NK-92 (cell line): Measurements from ENCODE around the gene KCTD17.
"Not testable (repeated sequence)": the region's sequence is repeated elsewhere in the genome, so short reads cannot be mapped to it uniquely, and the experiment has no call there.

Source experiments
- DNase-seq: peaks from one replicate; lab custom pipeline; 2025; ENCODE audit not compliant: unreplicated experiment; lab: John Stamatoyannopoulos, UW

Gene KCTD17

GRCh38 chr22:37059876-37060449 is 8.4 kb downstream of the KCTD17 start:
- DNase-seq, result no peak

DNA sequence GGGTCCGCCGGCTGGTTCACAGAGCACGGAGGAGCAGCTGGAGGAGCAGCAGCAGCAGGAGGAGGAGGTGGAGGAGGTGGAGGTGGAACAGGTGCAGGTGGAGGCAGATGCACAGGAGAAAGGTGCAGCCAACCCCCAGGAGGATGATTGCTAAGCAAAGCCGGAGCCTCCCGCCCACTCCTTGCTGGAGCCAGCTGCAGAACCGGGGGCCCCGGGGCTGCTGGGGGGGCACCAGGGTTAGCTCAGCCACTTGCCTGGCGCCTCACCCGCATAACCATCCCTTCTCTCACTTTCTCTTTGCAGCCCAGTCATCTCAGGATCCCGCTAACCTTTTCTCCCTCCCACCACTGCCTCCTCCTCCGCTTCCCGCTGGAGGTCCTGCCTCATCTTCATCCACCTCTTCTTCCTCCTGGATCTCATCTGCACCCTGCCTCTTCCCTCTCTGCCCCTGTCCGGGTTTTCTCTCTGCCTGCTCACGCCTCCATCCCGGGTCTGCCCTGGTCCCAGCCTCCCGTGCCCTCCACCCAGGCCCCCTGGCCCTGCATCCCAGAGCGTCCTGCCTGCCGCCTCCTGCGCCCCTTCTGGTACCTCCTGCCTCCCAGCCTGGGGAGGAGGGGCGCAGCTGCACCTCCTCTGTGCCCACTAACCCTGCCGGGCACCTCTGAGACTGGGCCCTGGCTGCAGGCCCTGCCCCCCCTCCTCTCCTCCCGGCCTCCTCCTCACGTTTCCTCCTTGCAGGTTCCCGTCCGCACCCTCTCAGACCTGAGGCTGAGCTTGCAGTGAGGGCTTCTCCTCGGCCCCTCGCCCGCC is 9.5 kb downstream of the KCTD17 start:
- no peak for DNase-seq

DNA sequence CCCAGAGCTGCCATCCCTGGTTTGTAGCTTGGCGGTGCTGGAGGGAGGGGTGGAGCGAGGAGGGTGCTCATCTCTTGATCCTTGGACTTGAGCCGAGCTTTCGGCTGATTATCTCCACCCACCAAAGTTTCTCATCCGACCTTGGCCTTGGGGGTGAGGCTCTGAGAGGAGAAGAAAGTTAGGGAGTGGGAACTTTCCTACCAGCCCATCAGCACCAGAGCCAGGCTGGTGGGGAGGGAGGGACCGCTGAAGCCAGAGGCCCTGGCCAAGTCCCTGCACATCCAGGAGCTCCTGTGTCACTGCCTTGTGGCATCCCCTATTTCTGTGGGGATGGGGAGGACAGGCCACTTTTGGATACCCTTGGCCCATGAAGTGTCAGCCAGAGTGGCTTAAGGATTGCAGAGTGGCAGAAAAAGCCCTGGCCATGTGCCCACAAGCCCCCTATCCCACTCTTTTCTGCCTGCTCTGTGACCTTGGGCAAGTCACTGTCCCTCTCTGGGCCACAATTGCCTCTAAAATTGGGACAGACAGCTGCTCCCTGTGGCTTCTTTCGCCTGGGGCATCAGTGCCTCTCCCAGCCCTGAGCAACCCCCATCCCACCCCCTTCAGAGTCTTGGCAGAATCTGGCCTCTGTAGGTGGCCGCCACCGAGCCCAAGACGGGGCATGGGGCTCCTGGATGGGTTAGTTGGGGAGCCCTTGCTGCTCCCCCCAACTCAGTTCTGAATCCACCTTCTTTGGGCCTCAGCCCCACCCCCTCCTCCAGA is 10.3 kb downstream of the KCTD17 start:
- no peak for DNase-seq

DNA sequence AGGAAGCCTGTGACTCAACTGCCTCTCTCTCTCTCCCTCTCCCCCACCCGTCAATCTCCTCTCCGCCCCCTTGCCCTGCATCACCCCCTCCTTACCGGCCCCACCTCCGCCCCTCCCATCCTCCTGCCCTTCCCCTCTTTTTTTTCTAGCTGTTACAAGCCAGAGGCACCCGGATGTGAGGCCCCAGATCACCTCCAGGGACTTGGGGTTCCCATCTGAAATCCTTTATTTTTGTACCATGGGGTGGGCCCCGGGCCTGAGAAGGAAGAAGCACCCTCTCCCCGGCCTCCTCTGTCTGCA is 10.8 kb downstream of the KCTD17 start:
- DNase-seq, result no peak

- no peak for DNase-seq
These were observed 11.3 kb downstream of the KCTD17 start for GRCh38 chr22:37062702-37063381.

- DNase-seq, result no peak
These were observed 12.2 kb downstream of the KCTD17 start for GRCh38 chr22:37063431-37064420.

DNA sequence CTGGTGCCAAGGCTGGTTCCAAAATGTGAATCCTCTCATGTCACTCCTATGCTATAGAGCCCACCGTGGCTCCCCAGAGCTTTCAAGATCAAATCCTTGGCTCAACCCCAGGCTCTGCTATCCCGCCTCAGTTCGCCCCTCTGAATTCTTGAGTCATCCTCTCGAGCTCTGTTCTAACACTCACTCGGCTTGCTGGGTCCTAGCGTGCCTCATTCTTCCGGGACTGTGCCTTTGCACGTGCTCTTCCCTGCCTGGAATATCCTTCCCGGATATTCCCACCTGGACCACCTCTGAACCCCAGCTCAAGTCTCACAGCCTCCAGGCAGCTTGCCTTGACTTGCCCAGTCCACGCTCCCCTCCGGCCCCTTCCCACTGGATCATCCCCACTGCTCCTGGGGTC is 13.0 kb downstream of the KCTD17 start:
- DNase-seq, result no peak

GRCh38 chr22:37065180-37065579 is 13.6 kb downstream of the KCTD17 start:
- DNase-seq, result no peak

DNA sequence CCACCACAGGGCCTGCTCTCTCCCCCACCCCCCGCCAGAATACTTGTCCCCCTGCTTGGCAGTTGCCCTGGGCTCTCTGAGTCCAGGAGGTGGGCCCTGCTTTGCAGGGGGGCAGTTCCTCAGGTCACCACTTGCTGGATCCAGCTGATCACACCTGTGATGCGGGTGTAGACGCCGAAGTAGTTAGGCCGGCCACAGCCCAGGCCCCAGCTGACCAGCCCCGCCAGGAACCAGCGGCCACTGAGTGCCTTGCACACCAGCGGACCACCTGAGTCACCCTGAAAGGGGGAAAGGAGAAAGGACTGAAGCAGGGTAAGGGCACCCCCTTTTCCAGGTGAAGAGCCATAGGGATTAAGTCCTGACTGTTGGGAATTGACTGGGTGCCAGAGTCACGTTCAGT is 14.4 kb downstream of the KCTD17 start:
- no peak for DNase-seq

- DNase-seq, result no peak
These were observed 15.9 kb downstream of the KCTD17 start for GRCh38 chr22:37067428-37067827.

DNA sequence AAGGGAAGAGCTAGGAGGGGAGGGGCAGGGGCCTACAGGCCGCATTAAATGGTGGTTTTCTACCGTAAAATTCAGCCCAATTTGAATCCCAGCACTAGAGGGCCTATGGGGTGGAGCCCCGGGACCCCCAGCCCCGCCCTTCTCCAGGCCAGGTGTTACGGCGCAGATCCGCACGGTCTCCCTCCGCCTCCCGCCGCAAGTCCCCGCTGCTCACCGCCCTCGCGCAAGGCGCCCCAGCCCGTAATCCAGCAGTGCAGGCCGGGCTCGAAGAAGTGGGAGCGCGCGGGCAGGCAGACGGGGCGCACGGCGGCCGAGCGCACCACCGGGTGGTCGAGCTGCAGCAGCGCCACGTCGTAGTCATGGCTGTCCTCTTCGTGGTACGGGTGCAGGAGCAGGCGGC is 17.3 kb downstream of the KCTD17 start:
- DNase-seq, result no peak

DNA sequence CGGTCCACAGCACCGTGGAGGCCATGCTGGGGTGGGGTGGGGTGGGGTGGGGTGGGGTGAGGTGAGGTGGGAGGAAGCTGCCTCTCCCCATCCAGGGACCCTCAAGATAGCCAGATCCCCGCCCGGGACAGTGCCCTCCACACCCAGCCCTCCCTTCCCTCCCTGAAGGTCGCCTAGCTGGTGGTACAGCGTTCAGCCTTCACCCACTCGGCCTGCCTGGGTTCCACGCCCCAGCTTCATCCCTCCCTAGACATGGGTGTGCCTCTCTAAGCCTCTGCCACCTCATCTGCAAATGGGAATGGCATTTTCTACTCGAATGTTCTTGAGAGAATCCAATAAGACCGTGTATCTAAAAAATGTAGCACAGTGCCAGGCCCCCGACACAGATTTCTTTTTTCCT is 17.8 kb downstream of the KCTD17 start:
- DNase-seq, result no peak

GRCh38 chr22:37069719-37070118 is 18.2 kb downstream of the KCTD17 start:
- no peak for DNase-seq

DNA sequence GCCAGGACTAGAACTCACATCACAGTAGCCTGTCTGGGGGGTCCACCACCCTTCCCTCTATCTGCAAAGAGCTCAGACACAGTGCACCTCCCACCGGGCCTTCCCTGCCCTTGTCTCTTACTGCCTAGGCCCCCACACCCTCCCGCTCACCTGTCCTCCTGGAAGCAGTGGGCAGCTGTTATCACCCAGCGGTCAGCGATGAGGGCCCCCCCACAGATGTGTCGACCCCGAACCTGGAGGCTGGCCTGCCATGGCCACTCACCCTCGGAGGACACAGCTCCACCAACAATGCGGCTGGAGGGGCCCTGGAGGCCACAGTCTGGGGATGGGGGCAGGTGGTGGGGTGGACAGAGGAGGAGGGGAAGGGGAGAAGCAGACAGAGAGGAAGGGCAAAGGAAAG is 18.8 kb downstream of the KCTD17 start:
- no peak for DNase-seq

GRCh38 chr22:37070744-37071143 is 19.2 kb downstream of the KCTD17 start:
- no peak for DNase-seq

GRCh38 chr22:37071850-37072592 is 20.5 kb downstream of the KCTD17 start:
- DNase-seq, result not testable (repeated sequence)

DNA sequence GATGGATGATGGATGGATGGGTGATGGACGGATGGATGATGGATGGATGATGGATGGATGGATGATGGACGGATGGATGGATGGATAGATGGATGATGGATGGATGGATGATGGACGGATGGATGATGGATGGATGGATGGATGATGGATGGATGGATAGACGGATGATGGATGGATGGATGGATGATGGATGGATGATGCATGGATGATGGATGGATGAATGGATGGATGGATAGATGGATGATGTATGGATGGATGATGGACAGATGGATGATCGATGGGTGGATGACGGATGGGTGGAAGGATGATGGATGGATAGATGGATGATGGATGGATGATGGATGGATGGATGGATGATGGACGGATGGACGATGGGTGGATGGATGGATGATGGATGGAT is 21.1 kb downstream of the KCTD17 start:
- no peak for DNase-seq

- DNase-seq, result no peak
These were observed 23.0 kb downstream of the KCTD17 start for GRCh38 chr22:37074537-37074936.

- DNase-seq, result no peak
These were observed 23.5 kb downstream of the KCTD17 start for GRCh38 chr22:37075046-37075445.
